Measurements from ENCODE around the gene C1QTNF2. TPM values are rescaled to one million over a fixed set of nuclear protein-coding genes. Genes with fewer than 3 reads are reported as not detected.

Gene C1QTNF2
- polyA plus RNA-seq, 3 donors = not detected

DNA sequence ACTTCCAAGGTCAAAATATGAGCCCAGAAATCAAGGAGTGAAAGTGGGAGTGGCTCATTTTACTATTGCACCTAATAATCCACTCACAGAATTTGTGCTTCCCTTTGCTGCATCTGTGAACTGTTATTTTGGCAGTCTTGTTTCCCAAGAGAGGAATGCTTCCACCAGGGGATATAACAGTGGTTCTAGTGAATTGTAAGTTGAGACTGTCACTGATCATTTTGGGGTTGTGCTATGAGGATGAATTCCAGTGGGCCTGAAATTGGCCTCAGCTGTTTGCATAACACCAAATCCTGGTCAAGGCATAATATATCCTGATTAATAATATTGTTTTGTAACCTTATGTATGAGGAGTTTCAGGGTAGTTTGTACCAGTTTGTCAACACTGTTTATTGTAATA, 15.1 kb upstream of the C1QTNF2 start:
- Histone ChIP-seq H3K36me3 (replicated peaks in 1 of 2; ENCODE audit: control insufficient read depth in 1 of 2, insufficient read depth in 2 of 2, low read length in 2 of 2) (no peaks in the 10 kb centered on the region), H3K27me3 (ENCODE audit: control insufficient read depth in 2 of 2, insufficient read depth in 2 of 2, low read length in 2 of 2) (peaks cover 0 to 2% of the 10 kb centered on the region in 2 donors), H3K4me2 (replicated peaks; ENCODE audit: extremely low read depth, low read length, poor library complexity, severe bottlenecking) (no peak overlapping the region), H3K9ac (ENCODE audit: insufficient read depth, low read length, poor library complexity, severe bottlenecking) (no peak overlapping the region), H3K9me3 (replicated peaks in 1 of 2; ENCODE audit: control insufficient read depth in 1 of 2, insufficient read depth in 1 of 2, low read length in 2 of 2) (peaks cover 8 to 10% of the 10 kb centered on the region in 2 donors), H2AFZ (ENCODE audit: insufficient read depth, low read depth, low read length, poor library complexity, severe bottlenecking) (no peak overlapping the region), H3K79me2 (ENCODE audit: insufficient read depth, low read length) (no peaks in the 10 kb centered on the region), H4K20me1 (ENCODE audit: insufficient read depth, low read length) (no peaks in the 10 kb centered on the region), H3K27ac (ENCODE audit: low read depth in 1 of 2, low read length in 2 of 2) (no peak overlapping the region), H3K4me3 (replicated peaks in 1 of 3; ENCODE audit: low read depth in 2 of 3, low read length in 3 of 3) (no peak overlapping the region), H3K4me1 (ENCODE audit: control insufficient read depth in 1 of 2, insufficient read depth in 2 of 2, low read length in 2 of 2) (no peaks in the 10 kb centered on the region)
- no peaks in the 10 kb centered on the region for H3K4me1 Mint-ChIP-seq
- intact Hi-C loops (cut with micrococcal nuclease) = no loop called here
- peaks cover 10 to 20% (median 19%) of the 10 kb centered on the region in 7 donors for H3K9me3 Mint-ChIP-seq
- DNase-seq = no peak
- TF ChIP-seq, protein P1, sequence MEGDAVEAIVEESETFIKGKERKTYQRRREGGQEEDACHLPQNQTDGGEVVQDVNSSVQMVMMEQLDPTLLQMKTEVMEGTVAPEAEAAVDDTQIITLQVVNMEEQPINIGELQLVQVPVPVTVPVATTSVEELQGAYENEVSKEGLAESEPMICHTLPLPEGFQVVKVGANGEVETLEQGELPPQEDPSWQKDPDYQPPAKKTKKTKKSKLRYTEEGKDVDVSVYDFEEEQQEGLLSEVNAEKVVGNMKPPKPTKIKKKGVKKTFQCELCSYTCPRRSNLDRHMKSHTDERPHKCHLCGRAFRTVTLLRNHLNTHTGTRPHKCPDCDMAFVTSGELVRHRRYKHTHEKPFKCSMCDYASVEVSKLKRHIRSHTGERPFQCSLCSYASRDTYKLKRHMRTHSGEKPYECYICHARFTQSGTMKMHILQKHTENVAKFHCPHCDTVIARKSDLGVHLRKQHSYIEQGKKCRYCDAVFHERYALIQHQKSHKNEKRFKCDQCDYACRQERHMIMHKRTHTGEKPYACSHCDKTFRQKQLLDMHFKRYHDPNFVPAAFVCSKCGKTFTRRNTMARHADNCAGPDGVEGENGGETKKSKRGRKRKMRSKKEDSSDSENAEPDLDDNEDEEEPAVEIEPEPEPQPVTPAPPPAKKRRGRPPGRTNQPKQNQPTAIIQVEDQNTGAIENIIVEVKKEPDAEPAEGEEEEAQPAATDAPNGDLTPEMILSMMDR (IDR thresholded peaks at IDR 0.05) = no peak
- H3K27ac Mint-ChIP-seq = no peak overlapping the region
- no peak overlapping the region for H3K4me3 Mint-ChIP-seq
- peaks cover 0 to 3% of the 10 kb centered on the region in 2 donors for H3K36me3 Mint-ChIP-seq
- peaks cover 0 to 8% (median 2%) of the 10 kb centered on the region in 3 donors for H3K27me3 Mint-ChIP-seq (ENCODE audit: low read depth in 3 of 3)

DNA sequence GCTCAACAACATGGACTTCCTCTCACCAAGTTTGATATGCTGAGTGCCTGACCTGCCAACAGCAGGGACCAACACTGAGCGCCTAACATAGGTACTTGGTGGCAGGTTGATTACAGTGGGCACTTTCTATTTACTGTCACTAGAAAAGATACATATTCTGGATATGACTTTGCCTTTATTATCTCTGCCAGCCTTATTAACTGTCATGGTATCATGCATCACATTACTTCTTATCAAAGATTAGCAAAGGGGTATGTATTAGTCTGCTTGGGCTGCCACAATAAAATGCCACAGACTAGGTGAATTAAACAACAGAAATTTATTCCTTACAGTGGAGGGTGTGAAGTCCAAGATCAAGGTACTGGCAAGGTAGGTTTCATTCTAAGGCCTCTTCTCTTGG, 14.3 kb upstream of the C1QTNF2 start:
- H3K27ac ChIP-seq (ENCODE audit: low read depth in 1 of 2, low read length in 2 of 2) = no peak overlapping the region
- H3K9me3 ChIP-seq (replicated peaks in 1 of 2; ENCODE audit: control insufficient read depth in 1 of 2, insufficient read depth in 1 of 2, low read length in 2 of 2) = peaks cover 8 to 10% of the 10 kb centered on the region in 2 donors
- intact Hi-C loops (cut with micrococcal nuclease) = no loop called here
- H3K79me2 ChIP-seq (ENCODE audit: insufficient read depth, low read length) = no peaks in the 10 kb centered on the region
- H2AFZ ChIP-seq (ENCODE audit: insufficient read depth, low read depth, low read length, poor library complexity, severe bottlenecking) = no peak overlapping the region
- H4K20me1 ChIP-seq (ENCODE audit: insufficient read depth, low read length) = no peaks in the 10 kb centered on the region
- no peaks in the 10 kb centered on the region for H3K36me3 ChIP-seq (replicated peaks in 1 of 2; ENCODE audit: control insufficient read depth in 1 of 2, insufficient read depth in 2 of 2, low read length in 2 of 2)
- Mint-ChIP-seq H3K4me1 (peaks cover under 1% of the 10 kb centered on the region), H3K36me3 (peaks cover 0 to 3% of the 10 kb centered on the region in 2 donors), H3K27ac (no peak overlapping the region), H3K27me3 (ENCODE audit: low read depth in 3 of 3) (peaks cover 2 to 8% (median 2%) of the 10 kb centered on the region in 3 donors), H3K4me3 (no peak overlapping the region), H3K9me3 (peaks cover 10 to 20% (median 19%) of the 10 kb centered on the region in 7 donors)
- H3K27me3 ChIP-seq (ENCODE audit: control insufficient read depth in 2 of 2, insufficient read depth in 2 of 2, low read length in 2 of 2) = peaks cover 0 to 2% of the 10 kb centered on the region in 2 donors
- H3K4me1 ChIP-seq (ENCODE audit: control insufficient read depth in 1 of 2, insufficient read depth in 2 of 2, low read length in 2 of 2) = no peaks in the 10 kb centered on the region
- H3K9ac ChIP-seq (ENCODE audit: insufficient read depth, low read length, poor library complexity, severe bottlenecking) = no peak overlapping the region
- no peak overlapping the region for H3K4me2 ChIP-seq (replicated peaks; ENCODE audit: extremely low read depth, low read length, poor library complexity, severe bottlenecking)
- DNase-seq = no peak
- TF ChIP-seq, protein P1 (IDR thresholded peaks at IDR 0.05) = no peak
- 100% methylated on average over 1 of the region's 1 CpG for WGBS (ENCODE audit: insufficient coverage)
- no peak overlapping the region for H3K4me3 ChIP-seq (replicated peaks in 1 of 3; ENCODE audit: low read depth in 2 of 3, low read length in 3 of 3)

Data from CD14-positive monocyte (primary cell).